NCI-H187 treated with DMSO at 0.1 percent for 48 hours (cell line): ENCODE data around the gene TOMM7.
"Not testable (repeated sequence)": the region's sequence is repeated elsewhere in the genome, so short reads cannot be mapped to it uniquely, and the experiment has no call there.

Source experiments
- DNase-seq: peaks from one replicate; lab custom pipeline; 2025; lab: John Stamatoyannopoulos, UW

TOMM7 gene

GRCh38 chr7:22784346-22784745 is 38.3 kb downstream of the TOMM7 start:
- no peak for DNase-seq

- DNase-seq: no peak
These were observed 39.2 kb downstream of the TOMM7 start for GRCh38 chr7:22783421-22783820.

- DNase-seq: peak; percentile 4
These were observed 39.9 kb downstream of the TOMM7 start for GRCh38 chr7:22782616-22783232.

GRCh38 chr7:22781230-22781711 is 41.4 kb downstream of the TOMM7 start:
- no peak for DNase-seq

- DNase-seq: not testable (repeated sequence)
These were observed 42.8 kb downstream of the TOMM7 start for GRCh38 chr7:22779730-22780323.

- DNase-seq: no peak
These were observed 45.7 kb downstream of the TOMM7 start for GRCh38 chr7:22776964-22777363.

GRCh38 chr7:22772885-22773284 is 49.8 kb downstream of the TOMM7 start:
- no peak for DNase-seq

- no peak for DNase-seq
These were observed 50.8 kb downstream of the TOMM7 start for GRCh38 chr7:22771872-22772228.

- no peak for DNase-seq
These were observed 51.3 kb downstream of the TOMM7 start for GRCh38 chr7:22771194-22771871.

- no peak for DNase-seq
These were observed 57.0 kb downstream of the TOMM7 start for GRCh38 chr7:22765609-22766008.
